A673 (cell line): ENCODE measurements around the gene PAPOLB. TPM values are rescaled to one million over a fixed set of nuclear protein-coding genes. Genes with fewer than 3 reads are reported as not detected.

Experiments used
- BruUV-seq: library from RNA; stranded (reverse); fragments of 400-500 nt; replicated peaks from 2 replicates; lab custom pipeline; 2021; lab: Mats Ljungman, UMichigan
- CTCF ChIA-PET: fragments of 300-600 bp; sonication (Branson Sonifier 250); formaldehyde crosslinking; loops from one replicate; lab custom pipeline; 2022; ENCODE audit warnings: antibody characterized with exemption; lab: Charles Lee
- POLR2A ChIA-PET: fragments of 300-600 bp; sonication (Branson Sonifier 250); formaldehyde crosslinking; loops from one replicate; lab custom pipeline; 2022; ENCODE audit warnings: antibody characterized with exemption; ENCODE audit not compliant: low non-redundant PET; lab: Charles Lee
- DNase-seq: peaks from one replicate; pipeline ENCODE4 v3.0.0-alpha.2; 2015; ENCODE audit warnings: low spot score
- H3K27ac ChIP-seq: fragments of 200-600 bp; sonication (generic); 2 replicates; pipeline ENCODE4 v1.5.1; 2016; ENCODE audit warnings: mixed run types, low read depth, mild to moderate bottlenecking, mixed read lengths, antibody characterized with exemption, low read length; ENCODE audit not compliant: poor library complexity, severe bottlenecking
- H3K27me3 ChIP-seq: fragments of 200-600 bp; sonication (generic); replicated peaks from 2 replicates; pipeline ENCODE4 v1.6.1; 2017; ENCODE audit warnings: mixed run types, low read depth, mild to moderate bottlenecking, mixed read lengths, antibody characterized with exemption, low read length; ENCODE audit not compliant: insufficient read depth, poor library complexity
- H3K36me3 ChIP-seq: fragments of 200-600 bp; sonication (generic); 2 replicates; pipeline ENCODE4 v1.6.1; 2016; ENCODE audit warnings: mixed run types, mild to moderate bottlenecking, mixed read lengths, antibody characterized with exemption, low read length; ENCODE audit not compliant: insufficient read depth, poor library complexity, severe bottlenecking
- H3K4me1 ChIP-seq: fragments of 200-600 bp; sonication (generic); 2 replicates; pipeline ENCODE4 v1.6.1; 2017; ENCODE audit warnings: mixed run types, mild to moderate bottlenecking, mixed read lengths, antibody characterized with exemption, low read length; ENCODE audit not compliant: insufficient read depth, poor library complexity, severe bottlenecking
- H3K4me3 ChIP-seq: fragments of 200-600 bp; sonication (generic); 2 replicates; pipeline ENCODE4 v1.5.1; 2016; ENCODE audit warnings: low read depth, mixed run types, mild to moderate bottlenecking, mixed read lengths, low read length; ENCODE audit not compliant: poor library complexity, severe bottlenecking
- H3K9me3 ChIP-seq: fragments of 200-600 bp; sonication (generic); 2 replicates; pipeline ENCODE4 v1.6.1; 2016; ENCODE audit warnings: mixed run types, low read depth, mild to moderate bottlenecking, mixed read lengths, antibody characterized with exemption, low read length; ENCODE audit not compliant: poor library complexity, severe bottlenecking
- CTCF ChIP-seq: fragments of 300-800, 200-600 bp; sonication (generic); conservative IDR thresholded peaks from 2 replicates; pipeline ENCODE4 v1.5.1; 2017; ENCODE audit warnings: low read depth, mild to moderate bottlenecking, antibody characterized with exemption, low read length, moderate library complexity, mixed read lengths
- EZH2 ChIP-seq: fragments of 200-600 bp; sonication (generic); IDR thresholded peaks from 2 replicates; pipeline ENCODE4 v1.6.1; 2017; ENCODE audit warnings: borderline replicate concordance, low read depth, mild to moderate bottlenecking, mixed read lengths, antibody characterized with exemption, low read length; ENCODE audit not compliant: poor library complexity, severe bottlenecking
- intact Hi-C: fragments of 100-400 bp; cut with micrococcal nuclease; formaldehyde crosslinking; loops from one replicate; pipeline ENCODE4 v1.10.0; 2022; ENCODE audit not compliant: unreplicated experiment
- total RNA-seq: library from RNA; stranded (reverse); gene quantifications from 2 replicates; pipeline ENCODE4 v1.2.3, GENCODE V29; 2021

Gene PAPOLB
- total RNA-seq, 1 experiment from 2014 or later, result 0.17 TPM

DNA sequence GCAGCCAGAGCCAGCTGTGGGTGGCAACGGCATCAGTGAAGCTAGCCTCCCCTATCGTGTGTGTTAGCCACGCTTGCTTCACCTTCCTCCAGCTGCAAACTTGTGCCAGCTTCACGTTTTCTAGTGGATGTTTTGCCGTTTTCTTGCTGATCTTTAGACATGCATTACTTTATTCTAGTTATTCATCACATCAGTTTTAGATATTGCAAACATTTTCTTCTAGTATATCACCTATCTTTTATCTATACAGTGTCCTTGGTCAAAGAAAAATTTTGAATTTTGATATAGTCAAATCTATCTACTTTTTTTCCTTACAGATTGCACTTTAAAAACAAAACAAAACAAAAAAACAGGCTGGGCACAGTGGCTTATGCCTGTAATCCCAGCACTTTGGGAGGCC is 6.7 kb upstream of the PAPOLB start:
- ChIA-PET CTCF (interaction anchor here (0.6 kb wide), 1 partner anchor 24 kb away, joined by 3 read pairs; no protein-coding TSS in a partner anchor), POLR2A (no interaction called here)
- Histone ChIP-seq H3K4me3 (no peak overlapping the region), H3K27me3 (no peaks in the 10 kb centered on the region), H3K4me1 (no peaks in the 10 kb centered on the region), H3K36me3 (no peaks in the 10 kb centered on the region), H3K27ac (no peak overlapping the region), H3K9me3 (no peaks in the 10 kb centered on the region)
- intact Hi-C loops, result no loop called here
- BruUV-seq, result no TSS peak
- TF ChIP-seq CTCF (no peak), EZH2 (no peak)
- DNase-seq, result no peak

GRCh38 chr7:4866528-4867496 is 5.0 kb upstream of the PAPOLB start:
- ChIA-PET CTCF (interaction anchor here (0.9 kb wide), 1 partner anchor 35 kb away, joined by 7 read pairs; no protein-coding TSS in a partner anchor), POLR2A (no interaction called here)
- BruUV-seq, result no TSS peak
- H3K9me3 ChIP-seq, result no peaks in the 10 kb centered on the region
- no peak for DNase-seq
- no peaks in the 10 kb centered on the region for H3K27me3 ChIP-seq
- no peak for TF ChIP-seq CTCF
- TF ChIP-seq EZH2, result no peak
- H3K4me1 ChIP-seq, result no peaks in the 10 kb centered on the region
- intact Hi-C loops, result no loop called here
- H3K27ac ChIP-seq, result no peak overlapping the region
- no peak overlapping the region for H3K4me3 ChIP-seq
- no peaks in the 10 kb centered on the region for H3K36me3 ChIP-seq

DNA sequence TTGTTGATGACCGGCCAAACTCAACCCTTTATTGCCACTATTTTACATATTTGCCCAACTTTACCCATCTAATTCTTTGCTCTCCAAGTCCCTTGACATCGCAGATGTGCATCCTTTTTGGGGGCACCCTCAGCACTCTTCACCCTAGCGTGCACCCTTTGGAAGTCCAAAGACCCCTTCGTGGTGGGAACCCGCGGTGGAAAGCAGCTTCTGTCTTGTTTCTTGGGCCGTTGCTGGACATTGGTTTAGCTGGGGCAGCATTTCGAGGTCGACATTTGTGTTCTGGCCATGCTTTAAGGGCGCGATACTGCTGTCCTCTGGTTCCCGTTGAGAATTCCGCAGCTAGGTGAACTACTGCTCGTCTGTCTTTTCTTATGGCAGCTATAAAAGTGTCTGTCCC is 326 bp upstream of the PAPOLB start:
- H3K36me3 ChIP-seq, result no peaks in the 10 kb centered on the region
- intact Hi-C loops, result no loop called here
- ChIA-PET POLR2A (no interaction called here), CTCF (no interaction called here)
- TF ChIP-seq CTCF, result no peak
- no peak for TF ChIP-seq EZH2
- no peaks in the 10 kb centered on the region for H3K4me1 ChIP-seq
- H3K4me3 ChIP-seq, result peak overlapping the region; percentile 24
- DNase-seq, result no peak
- no peaks in the 10 kb centered on the region for H3K27me3 ChIP-seq
- H3K27ac ChIP-seq, result no peak overlapping the region
- BruUV-seq, result no TSS peak
- H3K9me3 ChIP-seq, result no peaks in the 10 kb centered on the region
